Natural killer cell (primary cell): Measurements from ENCODE around the gene COL16A1. TPM values are rescaled to one million over a fixed set of nuclear protein-coding genes. Genes with fewer than 3 reads are reported as not detected.
A peak's percentile ranks its signal among the peaks of the same experiment; 100 is the strongest.

Experiments
- ATAC-seq, 3 donors: fragments of 150-1000 bp in 2 of 3; fragments of 200-7000 bp in 1 of 3; cut with Tn5 transposase; 1 replicate in 1 of 3; 2 replicates in 2 of 3; pipeline ENCODE4 v1.10.0; 2021; ENCODE audit warnings: mild to moderate bottlenecking in 2 of 3, moderate library complexity in 2 of 3
- DNase-seq, 2 donors: peaks; one replicate each; pipeline versions ENCODE4 v3.0.0 to v3.0.0-alpha.2; 2013 to 2021; ENCODE audit warnings: mixed read lengths in 1 of 2
- H3K27ac ChIP-seq: one replicate; pipeline ENCODE4 v1.5.1; 2013; ENCODE audit warnings: mild to moderate bottlenecking, low read length
- H3K27me3 ChIP-seq: one replicate; pipeline ENCODE4 v1.6.1; 2013; ENCODE audit warnings: low read length; ENCODE audit not compliant: control insufficient read depth, insufficient read depth
- H3K36me3 ChIP-seq: one replicate; pipeline ENCODE4 v1.6.1; 2013; ENCODE audit warnings: low read length; ENCODE audit not compliant: control insufficient read depth, insufficient read depth
- H3K4me1 ChIP-seq: one replicate; pipeline ENCODE4 v1.6.1; 2013; ENCODE audit warnings: low read length; ENCODE audit not compliant: control insufficient read depth, insufficient read depth
- H3K4me3 ChIP-seq: one replicate; pipeline ENCODE4 v1.5.1; 2013; ENCODE audit warnings: low read length
- H3K9me3 ChIP-seq: one replicate; pipeline ENCODE4 v1.6.1; 2013; ENCODE audit warnings: low read length; ENCODE audit not compliant: control insufficient read depth, insufficient read depth
- H3K27ac Mint-ChIP-seq, 2 donors: one replicate each; pipeline ENCODE4 v1.8.0; 2022; ENCODE audit warnings: mild to moderate bottlenecking in 2 of 2, mixed read lengths in 2 of 2, moderate library complexity in 1 of 2
- H3K27me3 Mint-ChIP-seq, 2 donors: one replicate each; pipeline ENCODE4 v1.8.0; 2022; ENCODE audit warnings: low read depth in 2 of 2, mixed read lengths in 2 of 2
- H3K36me3 Mint-ChIP-seq: one replicate; pipeline ENCODE4 v1.8.0; 2022; ENCODE audit warnings: mixed read lengths
- H3K4me1 Mint-ChIP-seq, 2 donors: one replicate each; pipeline ENCODE4 v1.8.0; 2022; ENCODE audit warnings: mixed read lengths in 2 of 2
- H3K4me3 Mint-ChIP-seq: one replicate; pipeline ENCODE4 v1.8.0; 2022; ENCODE audit warnings: mild to moderate bottlenecking, moderate library complexity, mixed read lengths
- H3K9me3 Mint-ChIP-seq, 2 donors: one replicate each; pipeline ENCODE4 v1.8.0; 2022; ENCODE audit warnings: mixed read lengths in 2 of 2
- WGBS: methylation state at CpG from one replicate; pipeline ENCODE4 v1.1.7; 2013; ENCODE audit warnings: missing lambda C conversion rate; ENCODE audit not compliant: insufficient coverage; 5-methylcytosine and 5-hydroxymethylcytosine counted together
- intact Hi-C: fragments of 100-400 bp; cut with micrococcal nuclease; formaldehyde crosslinking; loops from one replicate; pipeline ENCODE4 v1.14.2; 2022
- total RNA-seq, 4 donors: library from RNA; stranded (reverse); fragments of 120-200 nt in 1 of 4; gene quantifications; one replicate each; pipeline versions ENCODE4 v1.2.3 to v1.2.4, GENCODE V29; 2013 to 2022
- TF ChIP-seq, protein P1 (sequence below): fragments of 200-600 bp; IDR thresholded peaks from one replicate; pipeline ENCODE4 v1.8.0; 2022; ENCODE audit warnings: antibody characterized with exemption

Gene COL16A1
- total RNA-seq, 3 donors from 2014 or later (not counting 1 experiment from before 2014, with no cell fraction given) = 0.14 TPM; not detected in 2

DNA sequence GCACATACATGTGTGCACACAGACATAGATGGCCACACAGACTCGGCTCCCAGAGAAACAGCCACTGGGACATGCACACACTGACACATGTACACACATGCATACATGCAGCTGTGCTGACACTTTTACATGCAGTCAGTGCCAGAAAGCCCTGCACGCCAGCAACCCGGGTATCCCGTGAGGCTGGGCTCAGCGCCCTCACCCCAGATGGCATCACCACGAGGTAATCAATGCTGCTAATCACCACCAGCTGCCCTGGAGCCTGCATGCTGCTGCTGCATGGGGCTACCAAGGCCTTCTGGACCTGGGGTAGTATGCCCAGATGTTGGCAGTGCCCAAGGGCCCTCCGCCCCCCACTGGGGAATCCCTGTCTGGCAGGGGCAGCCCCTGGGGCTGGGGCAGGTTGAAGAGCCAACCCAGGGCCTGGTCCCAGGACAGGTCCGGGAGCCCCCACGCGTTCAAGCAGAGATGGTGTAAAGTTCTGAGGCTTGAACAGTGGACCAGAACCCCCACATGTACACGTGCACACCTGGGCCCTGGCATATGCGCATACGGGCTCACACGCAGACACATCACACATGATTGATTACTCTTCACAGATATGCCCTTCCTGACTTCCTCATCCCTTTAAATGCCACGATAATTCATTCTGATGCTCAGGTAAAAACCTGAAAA, 2.7 kb upstream of the COL16A1 start:
- intact Hi-C loops = no loop called here
- Mint-ChIP-seq H3K36me3 (no peaks in the 10 kb centered on the region), H3K9me3 (no peaks in the 10 kb centered on the region), H3K4me1 (peaks cover 36 to 48% of the 10 kb centered on the region in 2 donors), H3K4me3 (no peak overlapping the region), H3K27ac (no peak overlapping the region), H3K27me3 (peaks cover 7 to 16% of the 10 kb centered on the region in 2 donors)
- no peaks in the 10 kb centered on the region for H3K36me3 ChIP-seq
- peaks cover 44% of the 10 kb centered on the region for H3K4me1 ChIP-seq
- no peak overlapping the region for H3K27ac ChIP-seq
- no peak for DNase-seq
- H3K27me3 ChIP-seq = peaks cover 7% of the 10 kb centered on the region
- 81% methylated on average over 15 of the region's 15 CpGs for WGBS
- TF ChIP-seq, protein P1, sequence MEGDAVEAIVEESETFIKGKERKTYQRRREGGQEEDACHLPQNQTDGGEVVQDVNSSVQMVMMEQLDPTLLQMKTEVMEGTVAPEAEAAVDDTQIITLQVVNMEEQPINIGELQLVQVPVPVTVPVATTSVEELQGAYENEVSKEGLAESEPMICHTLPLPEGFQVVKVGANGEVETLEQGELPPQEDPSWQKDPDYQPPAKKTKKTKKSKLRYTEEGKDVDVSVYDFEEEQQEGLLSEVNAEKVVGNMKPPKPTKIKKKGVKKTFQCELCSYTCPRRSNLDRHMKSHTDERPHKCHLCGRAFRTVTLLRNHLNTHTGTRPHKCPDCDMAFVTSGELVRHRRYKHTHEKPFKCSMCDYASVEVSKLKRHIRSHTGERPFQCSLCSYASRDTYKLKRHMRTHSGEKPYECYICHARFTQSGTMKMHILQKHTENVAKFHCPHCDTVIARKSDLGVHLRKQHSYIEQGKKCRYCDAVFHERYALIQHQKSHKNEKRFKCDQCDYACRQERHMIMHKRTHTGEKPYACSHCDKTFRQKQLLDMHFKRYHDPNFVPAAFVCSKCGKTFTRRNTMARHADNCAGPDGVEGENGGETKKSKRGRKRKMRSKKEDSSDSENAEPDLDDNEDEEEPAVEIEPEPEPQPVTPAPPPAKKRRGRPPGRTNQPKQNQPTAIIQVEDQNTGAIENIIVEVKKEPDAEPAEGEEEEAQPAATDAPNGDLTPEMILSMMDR = no peak
- H3K9me3 ChIP-seq = no peaks in the 10 kb centered on the region
- ATAC-seq = no peak
- H3K4me3 ChIP-seq = no peak overlapping the region

DNA sequence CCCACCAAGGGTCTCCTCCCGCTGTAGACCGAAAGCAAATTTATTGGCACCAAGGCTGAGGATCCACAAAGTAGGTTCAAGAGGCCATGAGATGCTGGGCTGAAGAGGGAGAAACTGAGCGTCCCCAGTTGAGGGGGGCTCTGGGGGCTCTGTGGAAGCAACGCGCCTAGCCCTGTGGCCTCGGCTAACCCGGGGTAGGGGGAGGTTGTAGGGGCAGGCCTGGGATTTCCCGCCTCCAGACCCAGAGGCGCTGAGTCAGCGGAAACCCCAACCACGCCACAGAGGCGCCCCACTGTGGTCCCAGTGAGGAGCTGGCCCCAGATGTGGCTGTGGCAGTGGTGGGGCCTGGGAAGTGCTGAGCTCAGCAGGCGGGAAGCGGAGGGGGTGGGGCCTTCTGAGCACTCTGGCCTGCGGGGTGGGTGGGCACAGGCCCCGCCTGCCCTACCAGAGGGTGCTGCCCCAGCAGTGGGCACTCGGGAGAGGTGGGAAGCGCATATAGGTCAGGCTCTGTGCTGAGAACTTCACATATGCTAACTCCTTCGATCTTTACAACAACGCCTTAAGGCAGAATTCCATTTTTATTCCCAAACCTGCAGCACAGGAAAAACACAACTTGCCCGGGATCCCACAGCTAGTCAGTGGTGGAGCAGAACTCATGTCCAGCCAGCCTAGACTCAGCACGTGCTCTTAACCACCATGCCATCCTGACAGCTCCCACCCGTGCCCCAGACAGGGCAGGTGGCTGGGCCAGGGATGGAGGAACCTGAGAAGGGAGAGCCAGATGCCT, 1.5 kb upstream of the COL16A1 start:
- ATAC-seq (peak; percentile 78 to 94 (median 88)), DNase-seq (peak; percentile 74 to 76)
- Histone ChIP-seq H3K27ac (no peak overlapping the region), H3K27me3 (peaks cover 7% of the 10 kb centered on the region), H3K9me3 (no peaks in the 10 kb centered on the region), H3K4me1 (peaks cover 56% of the 10 kb centered on the region), H3K4me3 (no peak overlapping the region), H3K36me3 (no peaks in the 10 kb centered on the region)
- H3K4me3 Mint-ChIP-seq = peak overlapping the region; percentile 75
- TF ChIP-seq, protein P1 = no peak
- H3K9me3 Mint-ChIP-seq = no peaks in the 10 kb centered on the region
- peak overlapping the region; percentile 79 to 87 for H3K27ac Mint-ChIP-seq
- WGBS = 20% methylated on average over 23 of the region's 23 CpGs
- intact Hi-C loops = no loop called here
- no peaks in the 10 kb centered on the region for H3K36me3 Mint-ChIP-seq
- H3K4me1 Mint-ChIP-seq = peaks cover 45 to 58% of the 10 kb centered on the region in 2 donors
- peaks cover 7 to 16% of the 10 kb centered on the region in 2 donors for H3K27me3 Mint-ChIP-seq

DNA sequence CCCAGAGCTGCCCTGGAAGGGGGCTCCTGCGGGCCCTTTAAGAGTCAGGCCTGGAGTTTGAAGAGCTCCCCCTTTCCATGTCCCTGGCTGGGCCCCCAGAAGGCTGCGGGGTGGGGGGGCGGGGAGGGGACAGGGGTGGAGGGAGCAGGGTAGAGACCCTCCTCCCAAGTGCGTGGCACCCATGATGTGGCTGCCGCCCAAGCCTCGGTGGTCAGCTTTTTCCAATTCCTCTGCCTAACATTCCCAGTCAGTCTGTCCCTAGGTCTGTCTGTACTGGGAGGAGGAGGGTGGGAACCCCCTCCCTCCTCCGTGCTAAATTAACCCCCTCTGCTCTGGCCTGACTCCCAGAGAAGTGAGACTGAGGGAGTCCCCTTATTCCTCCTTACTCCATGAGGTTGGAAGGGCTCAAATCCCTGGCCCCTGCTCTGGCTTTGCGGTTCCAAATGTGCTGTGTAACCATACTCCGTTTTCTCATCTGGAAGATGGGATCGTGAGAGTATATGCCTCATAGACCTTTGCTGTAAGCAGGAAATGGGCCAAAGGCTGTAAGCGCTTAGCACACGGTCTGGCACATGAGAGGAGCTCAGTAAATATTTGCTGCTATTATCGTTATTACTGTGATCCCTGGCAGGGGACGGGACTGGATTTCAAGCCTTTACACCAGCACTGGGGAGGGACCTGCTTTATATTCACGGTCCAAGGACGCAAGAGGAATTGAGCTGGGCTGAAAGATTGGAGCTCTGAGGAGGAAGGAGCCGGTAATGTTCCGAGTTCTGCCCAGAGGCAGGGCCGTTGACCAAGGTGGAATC, 658 bp upstream of the COL16A1 start:
- ATAC-seq (peak in 2 of 3 donors; percentile 5 to 18), DNase-seq (no peak)
- Histone ChIP-seq H3K9me3 (no peaks in the 10 kb centered on the region), H3K4me1 (peaks cover 64% of the 10 kb centered on the region), H3K4me3 (no peak overlapping the region), H3K27me3 (peaks cover 7% of the 10 kb centered on the region), H3K27ac (no peak overlapping the region), H3K36me3 (no peaks in the 10 kb centered on the region)
- peak overlapping the region; percentile 75 for H3K4me3 Mint-ChIP-seq
- WGBS = 24% methylated on average over 13 of the region's 19 CpGs
- peaks cover 7 to 16% of the 10 kb centered on the region in 2 donors for H3K27me3 Mint-ChIP-seq
- H3K9me3 Mint-ChIP-seq = no peaks in the 10 kb centered on the region
- peak overlapping the region; percentile 79 to 87 for H3K27ac Mint-ChIP-seq
- intact Hi-C loops = no loop called here
- peaks cover 53 to 66% of the 10 kb centered on the region in 2 donors for H3K4me1 Mint-ChIP-seq
- H3K36me3 Mint-ChIP-seq = no peaks in the 10 kb centered on the region
- TF ChIP-seq, protein P1 = no peak
